Panc1 (cell line): ENCODE results near the gene CFAP68. TPM values are rescaled to one million over a fixed set of nuclear protein-coding genes. Genes with fewer than 3 reads are reported as not detected.
"Not testable (repeated sequence)": the region's sequence is repeated elsewhere in the genome, so short reads cannot be mapped to it uniquely, and the experiment has no call there.

ENCODE experiments used
- ATAC-seq: fragments of 200-7000 bp; cut with Tn5 transposase; 2 replicates; pipeline ENCODE4 v1.9.1; 2020; ENCODE audit warnings: mild to moderate bottlenecking, moderate library complexity
- BruUV-seq: library from RNA; stranded (reverse); fragments of 400-500 nt; replicated peaks from 2 replicates; lab custom pipeline; 2021; lab: Mats Ljungman, UMichigan
- CTCF ChIA-PET: fragments of 300-600 bp; sonication (Branson Sonifier 250); formaldehyde crosslinking; loops from one replicate; lab custom pipeline; 2022; ENCODE audit warnings: antibody characterized with exemption; lab: Charles Lee
- POLR2A ChIA-PET: fragments of 300-600 bp; sonication (Branson Sonifier 250); formaldehyde crosslinking; loops from one replicate; lab custom pipeline; 2022; ENCODE audit warnings: antibody characterized with exemption; lab: Charles Lee
- DNase-seq: peaks from one replicate; pipeline ENCODE4 v3.0.0-alpha.2; 2010; ENCODE audit warnings: low read depth, low spot score
- H3K27ac ChIP-seq: 2 replicates; pipeline ENCODE4 v1.5.1; 2011; ENCODE audit warnings: mild to moderate bottlenecking, low read length, inconsistent platforms
- H3K27me3 ChIP-seq: fragments of 200-500 bp; sonication (Bioruptor generic); 2 replicates; pipeline ENCODE4 v1.6.0; 2014; ENCODE audit warnings: low read length, inconsistent platforms; ENCODE audit not compliant: control insufficient read depth, insufficient read depth
- H3K36me3 ChIP-seq: fragments of 200-500 bp; sonication (Bioruptor generic); 2 replicates; pipeline ENCODE4 v1.5.1; 2014; ENCODE audit warnings: inconsistent platforms, mild to moderate bottlenecking, low read length, moderate library complexity; ENCODE audit not compliant: control insufficient read depth, insufficient read depth
- H3K4me1 ChIP-seq: 2 replicates; pipeline ENCODE4 v1.5.1; 2011; ENCODE audit warnings: inconsistent platforms, mild to moderate bottlenecking, low read length, moderate library complexity; ENCODE audit not compliant: control insufficient read depth, insufficient read depth
- H3K4me3 ChIP-seq, 2 experiments: 2 replicates each; pipeline ENCODE4 v1.5.1; 2011 to 2012; ENCODE audit warnings: low read depth in 2 of 2, low read length in 2 of 2, mild to moderate bottlenecking in 2 of 2, inconsistent platforms in 1 of 2, moderate library complexity in 1 of 2
- H3K9me3 ChIP-seq: fragments of 200-500 bp; sonication (Bioruptor generic); 2 replicates; pipeline ENCODE4 v1.5.1; 2014; ENCODE audit warnings: low read depth, mild to moderate bottlenecking, inconsistent platforms, low read length, moderate library complexity; ENCODE audit not compliant: control insufficient read depth, insufficient read depth
- CTCF ChIP-seq: fragments of 450-650 bp; IDR thresholded peaks from 2 replicates; pipeline ENCODE4 v1.5.1; 2017; ENCODE audit warnings: mild to moderate bottlenecking
- POLR2AphosphoS5 ChIP-seq: IDR thresholded peaks from 2 replicates; pipeline ENCODE4 v1.6.1; 2012; ENCODE audit warnings: mild to moderate bottlenecking, low read depth, low read length, moderate library complexity
- REST ChIP-seq, 2 experiments: IDR thresholded peaks; 2 replicates each; pipeline ENCODE4 v1.6.1; 2011 to 2012; ENCODE audit warnings: low read depth in 2 of 2, control low read depth in 1 of 2, low read length in 1 of 2, mild to moderate bottlenecking in 1 of 2, moderate library complexity in 1 of 2; ENCODE audit not compliant: insufficient read depth in 1 of 2
- SIN3A ChIP-seq: IDR thresholded peaks from 2 replicates; pipeline ENCODE4 v1.6.1; 2012; ENCODE audit warnings: low read depth, mild to moderate bottlenecking, low read length, moderate library complexity, borderline replicate concordance; ENCODE audit not compliant: insufficient read depth
- TCF7L2 ChIP-seq: IDR thresholded peaks from 2 replicates; pipeline ENCODE4 v1.6.1; 2011; ENCODE audit warnings: mild to moderate bottlenecking, low read depth, low read length, inconsistent platforms
- in situ Hi-C: cut with HindIII; loops from 2 replicates; pipeline ENCODE4 v1.10.0; 2016; ENCODE audit warnings: low sequenced_read_pairs, low pct_unique_long_range_greater_than_20kb
- intact Hi-C: fragments of 100-400 bp; cut with micrococcal nuclease; formaldehyde crosslinking; loops from one replicate; pipeline ENCODE4 v1.10.0; 2022; ENCODE audit not compliant: unreplicated experiment
- total RNA-seq: library from RNA; stranded (reverse); gene quantifications from one replicate; pipeline ENCODE4 v1.2.1, GENCODE V29; 2021; ENCODE audit not compliant: unreplicated experiment

The CFAP68 gene
- total RNA-seq, 1 experiment from 2014 or later, result 16.6 TPM

GRCh38 chr11:111882202-111882601 lies 2.9 kb downstream of the CFAP68 start:
- CTCF ChIA-PET, result no interaction called here
- no TSS peak for BruUV-seq
- Histone ChIP-seq H3K27me3 (no peaks in the 10 kb centered on the region), H3K4me1 (peaks cover 9% of the 10 kb centered on the region; the same call in 1 of the 2 replicates), H3K27ac (no peak overlapping the region), H3K36me3 (no peaks in the 10 kb centered on the region), H3K9me3 (no peaks in the 10 kb centered on the region), H3K4me3 (no peak overlapping the region)
- TF ChIP-seq CTCF, result no peak
- TF ChIP-seq TCF7L2, result no peak
- ATAC-seq (no peak), DNase-seq (no peak)
- in situ Hi-C loops (no loop called here), intact Hi-C loops (no loop called here)
- POLR2A ChIA-PET, result no interaction called here

- H3K4me3 ChIP-seq, H3K36me3 ChIP-seq, DNase-seq, BruUV-seq, in situ Hi-C loops, H3K4me1 ChIP-seq, H3K9me3 ChIP-seq, CTCF ChIA-PET, intact Hi-C loops, H3K27me3 ChIP-seq, POLR2A ChIA-PET, H3K27ac ChIP-seq, ATAC-seq: not testable (repeated sequence)
Observed at GRCh38 chr11:111885053-111885452, 5.7 kb downstream of the CFAP68 start.

- CTCF ChIA-PET, result no interaction called here
Observed at GRCh38 chr11:111886032-111886431, 6.7 kb downstream of the CFAP68 start.

More at GRCh38 chr11:111886032-111886431, 6.7 kb downstream of the CFAP68 start:
- in situ Hi-C loops (no loop called here), intact Hi-C loops (no loop called here)
- no peaks in the 10 kb centered on the region for H3K4me1 ChIP-seq
- POLR2A ChIA-PET, result no interaction called here
- no peaks in the 10 kb centered on the region for H3K9me3 ChIP-seq
- DNase-seq (no peak), ATAC-seq (no peak)
- H3K27ac ChIP-seq, result no peak overlapping the region
- TF ChIP-seq REST (IDR thresholded peaks at IDR 0.05; ENCODE audit: insufficient read depth in 1 of 2, low read depth in 2 of 2, low read length in 1 of 2), result no peak
- TF ChIP-seq CTCF, result no peak
- no peak for TF ChIP-seq SIN3A
- no peak for TF ChIP-seq POLR2AphosphoS5
- no peak for TF ChIP-seq TCF7L2
- no peaks in the 10 kb centered on the region for H3K27me3 ChIP-seq
- no TSS peak for BruUV-seq
- H3K36me3 ChIP-seq, result no peaks in the 10 kb centered on the region
- H3K4me3 ChIP-seq, result no peak overlapping the region
